OCI-LY1 (cell line): ENCODE results near the gene PABPN1L.

Experiments used
- H2AFZ ChIP-seq: fragments of 200-600 bp; sonication (generic), shearing (Covaris generic); 2 replicates; pipeline ENCODE4 v1.6.0; 2014; ENCODE audit warnings: antibody characterized with exemption, mild to moderate bottlenecking, low read length
- H3F3A ChIP-seq: fragments of 200-600 bp; sonication (generic), shearing (Covaris generic); 2 replicates; pipeline ENCODE4 v1.6.0; 2014; ENCODE audit warnings: mild to moderate bottlenecking, antibody characterized with exemption, low read length, moderate library complexity; ENCODE audit not compliant: insufficient read depth
- H3K27ac ChIP-seq: fragments of 200-600 bp; sonication (generic); 2 replicates; pipeline ENCODE4 v1.5.1; 2014; ENCODE audit warnings: low read length, mixed run types, mild to moderate bottlenecking, low read depth; ENCODE audit not compliant: poor library complexity, severe bottlenecking
- H3K27me3 ChIP-seq: fragments of 200-600 bp; sonication (generic); 2 replicates; pipeline ENCODE4 v1.6.0; 2014; ENCODE audit warnings: antibody characterized with exemption, mild to moderate bottlenecking, low read length, moderate library complexity; ENCODE audit not compliant: insufficient read depth
- H3K36me3 ChIP-seq: fragments of 200-600 bp; sonication (generic); 2 replicates; pipeline ENCODE4 v1.6.1; 2014; ENCODE audit warnings: mild to moderate bottlenecking, antibody characterized with exemption, low read length, moderate library complexity, mixed read lengths; ENCODE audit not compliant: insufficient read depth
- H3K4me1 ChIP-seq: fragments of 200-600 bp; sonication (generic); 2 replicates; pipeline ENCODE4 v1.5.1; 2014; ENCODE audit warnings: mild to moderate bottlenecking, low read length, moderate library complexity; ENCODE audit not compliant: insufficient read depth, severe bottlenecking
- H3K4me2 ChIP-seq: fragments of 200-600 bp; sonication (generic), shearing (Covaris generic); 2 replicates; pipeline ENCODE4 v1.6.1; 2014; ENCODE audit warnings: low read length
- H3K4me3 ChIP-seq: fragments of 200-600 bp; sonication (generic); 2 replicates; pipeline ENCODE4 v1.5.1; 2014; ENCODE audit warnings: low read length, low read depth, mild to moderate bottlenecking, mixed read lengths; ENCODE audit not compliant: poor library complexity, severe bottlenecking
- H3K79me2 ChIP-seq: fragments of 200-600 bp; shearing (Covaris generic); 2 replicates; pipeline ENCODE4 v1.6.1; 2016; ENCODE audit warnings: mixed run types, low read length, mixed read lengths; ENCODE audit not compliant: insufficient read depth
- H3K9ac ChIP-seq: fragments of 200-600 bp; sonication (generic), shearing (Covaris generic); 2 replicates; pipeline ENCODE4 v1.6.1; 2014; ENCODE audit warnings: mild to moderate bottlenecking, low read length, mixed read lengths
- H3K9me2 ChIP-seq: fragments of 200-600 bp; sonication (generic), shearing (Covaris generic); 2 replicates; pipeline ENCODE4 v1.6.1; 2014; ENCODE audit warnings: low read depth, mild to moderate bottlenecking, low read length, mixed read lengths
- H3K9me3 ChIP-seq: fragments of 200-600 bp; shearing (Covaris generic); 2 replicates; pipeline ENCODE4 v1.6.1; 2014; ENCODE audit warnings: low read length, mixed read lengths
- H4K20me1 ChIP-seq: fragments of 200-600 bp; sonication (generic), shearing (Covaris generic); 2 replicates; pipeline ENCODE4 v1.6.0; 2016; ENCODE audit warnings: mild to moderate bottlenecking, low read length; ENCODE audit not compliant: insufficient read depth
- CTCF ChIP-seq: fragments of 200-600 bp; sonication (generic), shearing (Covaris generic); IDR thresholded peaks from 2 replicates; pipeline ENCODE4 v1.5.1; 2017; ENCODE audit warnings: mild to moderate bottlenecking, antibody characterized with exemption, low read length, moderate library complexity, mixed read lengths
- EZH2 ChIP-seq: fragments of 200-600 bp; sonication (generic), shearing (Covaris generic); IDR thresholded peaks from 2 replicates; pipeline ENCODE4 v1.8.0; 2017; ENCODE audit warnings: borderline replicate concordance, mixed run types, mild to moderate bottlenecking, antibody characterized with exemption, low read length, moderate library complexity, mixed read lengths

The PABPN1L gene

GRCh38 chr16:88814144-88814502 lies 52.3 kb downstream of the PABPN1L start:
- Histone ChIP-seq H3K36me3 (peaks cover 13% of the 10 kb centered on the region), H3F3A (peaks cover 1% of the 10 kb centered on the region; the same call in 1 of the 2 replicates), H3K27me3 (peaks cover 7% of the 10 kb centered on the region; the same call in 1 of the 2 replicates), H3K79me2 (no peaks in the 10 kb centered on the region), H3K4me2 (no peak overlapping the region), H3K4me1 (peaks cover 21% of the 10 kb centered on the region), H3K9me2 (no peaks in the 10 kb centered on the region), H3K9me3 (0 out of 2 replicates have a peak, but pooled peaks cover 6% of the 10 kb centered on the region), H3K4me3 (no peak overlapping the region), H3K27ac (no peak overlapping the region), H2AFZ (no peak overlapping the region), H4K20me1 (no peaks in the 10 kb centered on the region), H3K9ac (no peak overlapping the region)
- no peak for TF ChIP-seq CTCF
- TF ChIP-seq EZH2, result no peak
